Inflammatory macrophage (primary cell): ENCODE data around the gene VPS13D.
"Not testable (repeated sequence)": the region's sequence is repeated elsewhere in the genome, so short reads cannot be mapped to it uniquely, and the experiment has no call there.

Experiments used
- DNase-seq, 2 donors: peaks; one replicate each; pipeline ENCODE4 v3.0.0-alpha.2; 2020 to 2022

VPS13D gene

GRCh38 chr1:12287869-12288268 lies 58.0 kb downstream of the VPS13D start:
- no peak for DNase-seq

DNA sequence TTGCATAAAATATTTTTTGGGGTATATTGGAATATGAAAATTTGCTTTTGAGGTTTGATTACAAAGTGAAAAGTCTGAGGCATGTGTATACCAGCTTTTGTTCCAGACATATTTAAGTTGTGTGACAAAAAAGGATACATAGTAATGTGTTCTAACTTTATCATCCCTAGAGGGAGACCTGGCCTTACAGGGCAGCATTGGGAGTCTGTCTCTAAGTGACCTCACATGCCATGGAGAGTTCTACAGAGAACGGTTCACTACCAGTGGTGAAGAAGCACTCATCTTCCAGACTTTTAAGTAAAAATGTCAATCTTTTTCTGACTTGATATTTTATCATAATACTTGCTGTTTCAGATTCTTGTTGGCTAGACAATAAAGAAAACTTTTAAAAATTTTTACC lies 61.0 kb downstream of the VPS13D start:
- no peak for DNase-seq

DNA sequence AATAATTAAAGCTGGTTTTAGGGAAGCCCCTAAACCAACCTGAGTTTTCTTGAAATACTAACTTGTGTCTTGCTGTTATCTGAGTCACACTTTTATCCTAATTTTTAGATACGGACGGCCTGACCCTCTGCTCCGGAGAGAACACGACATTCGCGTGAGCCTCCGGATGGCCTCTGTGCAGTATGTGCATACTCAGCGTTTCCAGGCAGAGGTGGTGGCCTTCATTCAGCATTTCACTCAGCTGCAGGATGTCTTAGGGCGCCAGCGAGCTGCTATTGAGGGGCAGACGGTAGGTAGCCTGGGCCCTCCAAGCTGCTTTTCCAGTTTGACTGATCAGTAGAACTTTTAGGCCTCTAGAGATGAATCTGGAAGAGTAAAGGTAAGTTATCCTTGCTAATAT lies 63.6 kb downstream of the VPS13D start:
- DNase-seq: no peak

DNA sequence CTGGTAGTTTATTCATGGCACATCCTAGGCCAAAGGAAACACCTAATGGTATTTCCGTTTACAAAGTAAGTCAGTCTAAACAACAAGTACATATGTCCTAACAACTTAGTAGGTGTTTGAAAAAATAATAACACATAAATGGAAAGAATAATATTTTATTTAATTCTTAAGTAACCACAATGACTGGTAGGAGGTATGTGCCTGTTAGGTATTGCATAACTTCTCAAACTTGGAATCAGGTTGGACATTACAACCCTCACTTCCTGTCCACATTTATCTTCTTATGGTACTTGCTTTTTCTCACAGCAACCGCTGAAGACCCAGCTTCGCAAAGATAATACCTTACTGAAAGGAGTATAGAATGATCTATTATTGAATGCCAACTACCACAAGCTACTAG lies 64.2 kb downstream of the VPS13D start:
- DNase-seq: no peak

DNA sequence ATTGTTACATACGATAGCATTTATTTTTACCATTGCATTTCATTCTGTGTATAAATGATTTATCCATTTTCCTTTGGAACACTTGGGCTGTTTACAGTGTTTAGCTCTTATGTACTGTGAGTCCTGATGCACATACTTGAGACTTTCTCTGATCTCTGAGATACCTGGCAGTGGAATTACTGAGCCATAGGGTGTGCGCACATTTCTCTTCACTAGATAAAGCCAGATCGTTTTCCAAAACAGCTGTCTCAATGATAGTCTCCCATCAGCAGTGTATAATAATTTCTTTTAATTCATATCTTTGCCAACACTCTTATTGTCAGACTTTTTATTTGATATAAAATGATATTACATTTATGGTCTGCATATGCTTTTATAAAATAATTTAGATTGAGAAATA lies 66.2 kb downstream of the VPS13D start:
- DNase-seq: no peak

- peak; percentile 77 to 85 for DNase-seq
Measured at GRCh38 chr1:12296623-12297022, 66.8 kb downstream of the VPS13D start.

- no peak for DNase-seq
Measured at GRCh38 chr1:12300706-12301105, 70.9 kb downstream of the VPS13D start.

DNA sequence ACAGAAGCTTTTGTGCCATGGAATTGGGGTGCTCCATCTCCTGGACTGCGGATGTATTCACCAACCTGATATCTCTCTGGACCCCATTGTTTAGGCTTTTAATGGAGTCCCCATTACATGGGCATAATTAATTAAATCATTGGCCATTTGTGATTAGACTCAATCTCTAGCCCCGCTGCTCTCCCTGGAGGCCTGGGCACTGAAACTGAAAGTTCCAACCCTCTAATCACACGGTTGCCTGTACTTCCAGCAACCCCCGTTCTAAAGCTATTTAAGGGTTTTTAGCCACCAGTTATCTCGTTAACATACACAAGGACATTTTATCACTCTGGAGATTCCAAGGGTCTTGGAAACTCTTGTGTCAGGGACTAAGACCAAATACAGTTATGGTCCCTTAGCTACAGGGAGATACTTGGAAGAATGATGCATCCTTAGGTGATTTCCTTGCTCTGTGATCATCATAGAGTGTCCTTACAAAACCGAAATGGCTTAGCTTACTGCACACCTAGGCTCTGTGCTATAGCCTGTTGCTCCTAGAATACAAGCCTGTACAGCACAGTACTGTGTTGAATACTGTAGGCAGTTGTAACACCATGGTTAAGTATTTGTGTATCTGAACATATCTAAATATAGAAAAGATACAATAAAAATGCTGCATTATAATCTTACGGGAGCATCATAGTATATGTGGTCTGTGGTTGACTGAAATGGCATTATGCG lies 71.8 kb downstream of the VPS13D start:
- DNase-seq: no peak

GRCh38 chr1:12302798-12303447 lies 73.1 kb downstream of the VPS13D start:
- no peak for DNase-seq

- DNase-seq: no peak
Measured at GRCh38 chr1:12305377-12305776, 75.5 kb downstream of the VPS13D start.

- no peak for DNase-seq
Measured at GRCh38 chr1:12309783-12310742, 80.2 kb downstream of the VPS13D start.

GRCh38 chr1:12314333-12314903 lies 84.6 kb downstream of the VPS13D start:
- DNase-seq: peak in 1 of 2 donors; percentile 46

GRCh38 chr1:12315146-12315545 lies 85.3 kb downstream of the VPS13D start:
- DNase-seq: peak in 1 of 2 donors; percentile 24

DNA sequence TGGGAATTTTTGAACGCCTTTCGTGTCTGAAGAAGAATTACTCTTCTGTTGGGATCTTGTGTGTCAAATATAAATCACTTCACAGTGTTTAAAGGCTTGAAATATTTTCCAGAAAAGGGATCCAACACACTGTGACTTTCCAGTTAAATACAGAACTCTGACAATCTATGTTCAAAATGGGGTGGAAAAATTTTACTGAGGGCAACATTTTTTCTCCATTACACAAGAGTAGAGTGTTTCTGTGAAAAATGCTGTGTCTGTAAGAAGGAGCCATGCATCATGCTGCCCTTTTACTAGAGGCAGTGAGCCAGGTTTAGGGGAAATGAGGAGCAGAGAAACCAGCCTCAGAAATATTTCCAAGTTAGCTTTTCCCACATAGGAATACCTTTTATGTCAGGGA lies 86.5 kb downstream of the VPS13D start:
- no peak for DNase-seq

GRCh38 chr1:12320486-12320885 lies 90.7 kb downstream of the VPS13D start:
- DNase-seq: no peak

GRCh38 chr1:12324423-12324822 lies 94.6 kb downstream of the VPS13D start:
- no peak for DNase-seq

- DNase-seq: not testable (repeated sequence)
Measured at GRCh38 chr1:12324973-12325372, 95.1 kb downstream of the VPS13D start.

DNA sequence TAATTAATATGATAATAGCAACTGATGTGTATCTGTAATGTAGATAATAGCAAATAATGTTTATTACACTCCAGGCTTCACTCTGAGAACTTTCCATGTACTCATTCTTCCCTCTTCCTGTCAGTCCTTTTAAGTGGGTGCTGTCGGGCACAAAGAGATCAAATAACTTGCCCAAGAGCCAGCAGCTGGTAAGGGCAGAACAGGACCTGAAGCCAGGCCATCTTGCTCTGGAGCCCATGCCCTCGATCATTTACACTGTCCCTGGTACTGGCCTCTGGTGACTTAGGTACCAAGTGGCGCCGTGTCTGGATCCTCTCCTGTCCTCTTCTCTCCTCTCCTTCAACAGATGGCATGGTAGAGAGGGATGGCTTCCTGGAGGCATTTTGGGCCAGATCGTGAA lies 97.2 kb downstream of the VPS13D start:
- DNase-seq: no peak

- no peak for DNase-seq
Measured at GRCh38 chr1:12327566-12327965, 97.7 kb downstream of the VPS13D start.

- DNase-seq: no peak
Measured at GRCh38 chr1:12333036-12333785, 103.4 kb downstream of the VPS13D start.

DNA sequence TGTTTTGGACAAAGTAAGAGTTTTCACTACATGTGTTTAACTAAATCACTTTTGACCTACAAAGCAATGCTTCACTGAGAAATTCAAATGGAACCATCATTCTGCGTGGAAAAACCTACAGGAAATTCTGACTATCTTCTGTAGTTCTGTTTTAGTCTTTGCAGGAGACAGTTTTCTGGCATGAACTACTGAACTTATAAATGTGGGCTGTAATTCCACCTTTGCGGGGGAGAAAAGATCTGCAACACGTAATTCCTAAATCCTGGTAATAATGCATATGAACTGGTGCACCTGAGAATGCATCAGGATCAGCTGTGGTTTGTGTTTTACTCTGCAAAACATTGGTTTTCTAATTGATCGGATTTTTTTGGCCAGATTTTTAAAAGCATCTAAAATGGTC lies 106.0 kb downstream of the VPS13D start:
- no peak for DNase-seq

DNA sequence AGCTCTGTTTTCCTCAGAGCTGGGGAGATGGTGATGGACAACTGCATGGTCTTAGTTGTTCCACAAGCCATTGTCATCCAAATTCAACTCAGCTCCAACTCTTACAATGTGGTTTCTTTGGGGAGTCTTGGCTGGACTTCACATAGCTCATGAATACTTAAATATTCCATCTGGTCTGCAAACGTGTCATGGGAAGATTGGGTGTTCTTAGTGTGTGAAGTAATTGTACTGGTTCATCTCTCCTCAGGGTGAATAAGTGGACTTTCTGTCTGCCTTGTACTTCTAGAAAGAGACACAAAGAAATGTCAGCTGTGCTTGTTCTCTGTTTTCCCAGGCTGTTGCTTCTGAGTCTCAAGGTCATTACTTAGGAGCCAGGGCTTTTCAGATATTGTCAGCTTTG lies 106.6 kb downstream of the VPS13D start:
- DNase-seq: no peak
